GM19240 (cell line): ENCODE results near the gene NRXN3.

Experiments used
- DNase-seq: peaks from one replicate; pipeline ENCODE4 v3.0.0; 2011; ENCODE audit warnings: low spot score; ENCODE audit not compliant: insufficient read length

Gene NRXN3

DNA sequence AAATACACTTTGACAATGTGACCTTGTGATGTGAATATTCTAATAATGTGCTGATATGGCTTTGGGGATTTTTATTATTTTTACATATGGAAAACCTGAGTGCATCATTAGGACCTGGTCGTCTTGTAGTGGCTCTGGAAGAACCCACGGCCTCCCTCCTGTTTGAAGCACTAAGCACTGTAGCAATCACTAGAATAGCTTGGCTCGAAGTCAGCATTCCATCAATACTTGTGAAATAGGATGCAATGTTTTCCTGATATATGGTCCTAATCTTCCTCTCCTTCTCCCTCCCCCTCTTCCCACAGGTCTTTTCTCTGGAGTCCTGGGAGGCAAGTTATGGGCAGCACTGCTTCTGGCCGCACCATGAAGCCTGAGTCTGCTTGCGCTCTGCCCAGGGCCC is 71.9 kb downstream of the NRXN3 start:
- no peak for DNase-seq

DNA sequence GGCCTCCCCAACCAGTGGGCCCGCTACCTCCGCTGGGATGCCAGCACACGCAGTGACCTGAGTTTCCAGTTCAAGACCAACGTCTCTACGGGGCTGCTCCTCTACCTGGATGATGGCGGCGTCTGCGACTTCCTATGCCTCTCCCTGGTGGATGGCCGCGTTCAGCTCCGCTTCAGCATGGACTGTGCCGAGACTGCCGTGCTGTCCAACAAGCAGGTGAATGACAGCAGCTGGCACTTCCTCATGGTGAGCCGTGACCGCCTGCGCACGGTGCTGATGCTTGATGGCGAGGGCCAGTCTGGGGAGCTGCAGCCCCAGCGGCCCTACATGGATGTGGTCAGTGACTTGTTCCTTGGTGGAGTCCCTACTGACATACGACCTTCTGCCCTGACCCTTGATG is 73.0 kb downstream of the NRXN3 start:
- DNase-seq: no peak

DNA sequence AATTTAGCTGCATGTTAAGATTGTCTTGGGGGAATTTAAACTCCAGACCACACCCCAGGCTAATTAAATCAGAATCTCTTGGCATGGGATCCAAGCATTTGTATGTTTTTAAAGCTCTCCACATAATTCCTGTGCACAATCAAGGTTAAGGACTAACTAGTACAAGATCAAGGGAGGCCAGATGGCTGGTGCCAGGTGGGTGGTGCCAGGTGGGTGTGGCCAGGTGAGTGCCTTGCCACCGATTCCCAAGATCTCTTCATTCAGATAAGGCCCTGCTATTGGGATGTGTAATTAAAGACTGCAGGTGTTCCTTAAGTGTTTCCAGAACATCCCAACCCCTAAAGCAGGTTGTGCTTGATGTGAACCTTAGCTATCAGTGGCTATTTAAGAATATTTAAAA is 75.1 kb downstream of the NRXN3 start:
- no peak for DNase-seq

DNA sequence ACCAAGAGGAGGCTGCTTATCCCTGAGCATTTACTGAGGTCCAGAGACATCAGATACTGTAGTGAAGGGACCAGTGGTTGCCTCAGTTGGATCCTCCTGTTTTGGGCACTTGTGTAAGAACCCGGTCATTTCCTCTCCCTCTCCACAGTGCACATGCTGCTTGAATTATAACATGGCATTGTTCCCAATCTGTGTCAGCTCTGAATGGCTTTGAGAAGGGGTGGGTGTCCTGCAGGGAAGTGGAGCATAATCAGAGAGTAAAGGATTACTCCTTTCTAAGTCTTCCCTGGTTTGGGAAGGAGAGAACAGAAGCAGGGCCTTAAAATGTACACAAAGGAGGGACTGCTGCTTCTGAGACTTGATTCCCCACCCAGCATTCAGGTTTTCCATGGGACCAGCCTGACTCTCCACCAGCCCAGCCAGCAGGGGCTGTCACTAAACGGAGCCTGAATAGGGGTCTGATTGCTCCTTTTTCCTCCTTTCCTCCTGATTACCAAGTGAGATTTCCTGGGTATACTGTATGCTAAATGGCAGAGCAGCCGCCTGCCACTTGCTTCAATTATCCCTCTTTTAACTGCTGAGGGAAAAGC is 78.4 kb downstream of the NRXN3 start:
- no peak for DNase-seq

GRCh38 chr14:78251308-78251707 is 81.1 kb downstream of the NRXN3 start:
- DNase-seq: no peak

DNA sequence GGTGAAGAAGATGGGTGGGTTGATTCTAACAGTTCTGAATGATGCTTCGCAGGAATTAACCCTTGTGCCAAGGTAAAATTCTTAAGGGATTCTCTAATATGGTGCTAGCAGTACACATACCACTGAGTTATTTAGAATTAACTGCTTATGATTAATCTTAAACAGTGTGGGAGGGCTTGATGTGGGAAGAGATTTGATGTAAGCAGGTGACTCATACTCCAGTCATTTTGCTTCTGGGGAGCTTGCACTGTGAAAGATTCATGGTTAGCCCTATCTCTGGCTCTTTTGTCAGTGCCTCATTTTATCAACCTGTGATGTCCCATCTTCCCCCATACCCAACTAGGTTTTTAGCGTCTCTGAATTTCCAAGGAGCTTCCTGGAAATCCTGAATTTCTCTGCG is 83.8 kb downstream of the NRXN3 start:
- no peak for DNase-seq

GRCh38 chr14:78254911-78255461 is 84.8 kb downstream of the NRXN3 start:
- no peak for DNase-seq

- DNase-seq: no peak
These were observed 89.7 kb downstream of the NRXN3 start for GRCh38 chr14:78259831-78260230.

GRCh38 chr14:78278464-78279250 is 108.5 kb downstream of the NRXN3 start:
- no peak for DNase-seq

GRCh38 chr14:78282437-78282836 is 112.3 kb downstream of the NRXN3 start:
- no peak for DNase-seq

DNA sequence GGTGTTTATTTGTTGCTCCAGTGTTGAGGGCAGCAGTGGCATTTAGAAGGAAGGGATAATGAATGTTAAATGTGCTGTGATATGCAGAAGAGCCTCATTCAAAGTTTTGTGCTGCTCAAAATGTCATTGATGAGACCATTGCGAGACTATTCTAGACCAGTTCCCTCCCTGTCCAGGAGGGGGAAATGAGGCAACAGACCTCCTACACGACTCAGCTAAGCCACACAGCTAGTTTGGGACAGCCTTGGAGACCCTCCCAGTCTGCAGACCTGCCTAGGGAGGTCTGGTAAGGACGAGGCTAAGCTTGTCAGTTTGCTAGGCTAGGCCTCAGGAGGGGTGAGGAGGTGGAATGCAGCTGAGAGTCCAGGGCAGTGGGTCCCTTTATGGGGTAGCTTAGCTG is 116.0 kb downstream of the NRXN3 start:
- DNase-seq: no peak

- no peak for DNase-seq
These were observed 121.8 kb downstream of the NRXN3 start for GRCh38 chr14:78292003-78292402.

DNA sequence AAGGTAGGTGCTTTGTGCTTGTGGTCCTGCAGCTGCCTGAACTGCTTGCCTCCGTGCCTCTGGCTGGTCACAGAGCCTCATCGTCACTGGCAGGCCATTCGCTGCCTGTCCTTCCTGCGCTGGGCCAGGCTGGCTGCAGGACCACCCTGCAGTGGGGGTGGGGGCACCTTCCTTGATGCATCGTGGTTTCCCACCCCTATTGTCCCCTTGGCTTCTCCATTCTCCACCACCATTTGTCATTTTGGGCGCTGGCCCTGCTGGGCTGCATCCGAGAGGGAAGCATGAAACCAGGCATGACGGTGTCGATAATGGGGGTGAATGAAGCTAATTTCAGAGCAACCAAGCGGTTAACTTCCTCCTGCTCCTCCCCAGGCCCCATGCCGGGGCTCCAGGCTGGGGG is 127.7 kb downstream of the NRXN3 start:
- DNase-seq: no peak

DNA sequence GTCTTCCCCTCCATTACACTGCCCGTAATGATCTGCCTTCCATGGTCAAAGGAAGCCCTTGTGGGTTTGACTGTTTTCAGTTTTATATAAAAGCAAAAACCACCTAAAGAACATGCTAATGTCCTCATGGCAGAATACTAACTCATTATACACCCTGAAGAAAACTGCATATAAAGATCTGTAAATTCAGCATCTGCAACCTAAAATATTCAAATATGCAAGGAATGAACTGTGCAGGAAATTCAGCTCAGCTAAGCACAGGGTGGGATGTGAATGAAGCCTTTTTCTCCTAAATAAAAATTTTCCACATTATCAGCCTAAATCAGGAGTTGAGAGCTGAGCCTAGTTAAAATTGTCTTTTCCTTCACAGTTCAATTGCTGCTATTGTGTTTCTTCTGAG is 128.1 kb downstream of the NRXN3 start:
- no peak for DNase-seq

GRCh38 chr14:78302841-78303240 is 132.7 kb downstream of the NRXN3 start:
- DNase-seq: no peak

GRCh38 chr14:78307671-78308070 is 137.5 kb downstream of the NRXN3 start:
- no peak for DNase-seq

- DNase-seq: no peak
These were observed 137.9 kb downstream of the NRXN3 start for GRCh38 chr14:78308079-78308478.

GRCh38 chr14:78310272-78310671 is 140.1 kb downstream of the NRXN3 start:
- DNase-seq: no peak

DNA sequence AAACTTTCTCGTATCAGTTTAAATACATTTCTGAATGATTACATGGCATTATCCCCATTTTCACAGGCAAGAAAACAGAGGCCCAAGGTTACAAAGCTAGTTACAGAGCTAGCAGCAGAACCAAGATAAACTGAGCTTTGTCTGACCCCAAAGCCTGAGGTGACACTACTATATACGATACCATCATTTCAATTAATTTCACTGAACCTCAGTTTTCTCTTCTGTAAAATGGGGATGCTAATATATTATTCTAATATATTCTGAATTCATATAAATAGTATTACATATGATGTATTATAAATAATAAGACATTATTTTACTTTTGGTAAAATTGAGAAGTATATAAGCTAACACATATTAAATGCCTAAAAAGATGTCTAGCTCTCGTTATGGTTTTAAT is 143.3 kb downstream of the NRXN3 start:
- DNase-seq: no peak

DNA sequence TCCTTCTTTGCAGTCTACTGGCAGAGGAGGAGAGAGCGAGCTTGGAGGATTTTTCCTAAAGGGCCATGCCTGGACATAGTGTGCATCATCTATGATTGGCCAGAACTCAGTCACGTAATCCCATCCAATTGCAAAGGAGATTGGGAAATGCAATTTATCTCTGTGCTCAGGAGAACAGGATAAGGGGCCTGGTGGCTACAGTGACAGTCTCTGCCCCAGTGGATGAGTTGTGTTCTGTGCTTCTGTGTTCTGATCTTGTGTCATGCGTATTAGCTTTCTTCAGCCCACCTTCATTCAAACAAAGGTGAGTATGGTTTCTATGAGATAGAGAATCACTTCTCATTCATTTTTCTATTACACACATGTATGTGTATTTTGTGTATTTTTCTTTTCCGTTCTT is 144.3 kb downstream of the NRXN3 start:
- DNase-seq: no peak

GRCh38 chr14:78316052-78316451 is 145.9 kb downstream of the NRXN3 start:
- DNase-seq: no peak

GRCh38 chr14:78316786-78317185 is 146.6 kb downstream of the NRXN3 start:
- DNase-seq: no peak

DNA sequence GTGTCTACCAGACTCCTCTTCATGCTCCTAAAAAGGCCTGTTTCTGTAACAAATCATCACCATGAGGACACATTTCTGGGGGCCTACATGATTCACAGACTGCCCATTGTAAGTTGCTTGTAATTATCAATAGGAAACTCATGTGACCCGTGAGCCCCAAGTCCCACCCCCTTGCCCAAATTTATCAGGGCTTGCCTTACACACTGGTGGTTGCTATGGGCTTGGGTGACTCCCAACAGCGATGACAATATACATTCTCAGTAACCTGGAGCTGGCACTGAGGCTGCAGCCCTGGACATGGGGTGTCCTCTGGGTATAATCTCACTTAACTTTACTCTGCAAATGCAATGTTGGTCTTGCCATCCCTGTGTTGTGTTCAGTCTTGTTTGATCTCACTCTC is 149.2 kb downstream of the NRXN3 start:
- DNase-seq: no peak
